Keratinocyte (primary cell): ENCODE data around the gene NR3C2.

Experiments used
- EZH2 ChIP-seq: IDR thresholded peaks from one replicate; pipeline ENCODE4 v1.6.1; 2012; ENCODE audit warnings: inconsistent platforms, mild to moderate bottlenecking, low read length, moderate library complexity
- TF ChIP-seq, protein P1 (sequence below), 3 experiments: IDR thresholded peaks in 1 of 3; conservative IDR thresholded peaks in 1 of 3; optimal IDR thresholded peaks in 1 of 3; 2 replicates in 2 of 3; 3 replicates in 1 of 3; pipeline versions ENCODE3 to v1.5.1; 2011; ENCODE audit warnings: low read length in 3 of 3, mild to moderate bottlenecking in 3 of 3, moderate library complexity in 2 of 3, control low read depth in 1 of 3, inconsistent platforms in 1 of 3; ENCODE audit not compliant: insufficient read depth in 2 of 3; ENCODE audit errors: extremely low read depth in 1 of 3

- TF ChIP-seq, protein P1, sequence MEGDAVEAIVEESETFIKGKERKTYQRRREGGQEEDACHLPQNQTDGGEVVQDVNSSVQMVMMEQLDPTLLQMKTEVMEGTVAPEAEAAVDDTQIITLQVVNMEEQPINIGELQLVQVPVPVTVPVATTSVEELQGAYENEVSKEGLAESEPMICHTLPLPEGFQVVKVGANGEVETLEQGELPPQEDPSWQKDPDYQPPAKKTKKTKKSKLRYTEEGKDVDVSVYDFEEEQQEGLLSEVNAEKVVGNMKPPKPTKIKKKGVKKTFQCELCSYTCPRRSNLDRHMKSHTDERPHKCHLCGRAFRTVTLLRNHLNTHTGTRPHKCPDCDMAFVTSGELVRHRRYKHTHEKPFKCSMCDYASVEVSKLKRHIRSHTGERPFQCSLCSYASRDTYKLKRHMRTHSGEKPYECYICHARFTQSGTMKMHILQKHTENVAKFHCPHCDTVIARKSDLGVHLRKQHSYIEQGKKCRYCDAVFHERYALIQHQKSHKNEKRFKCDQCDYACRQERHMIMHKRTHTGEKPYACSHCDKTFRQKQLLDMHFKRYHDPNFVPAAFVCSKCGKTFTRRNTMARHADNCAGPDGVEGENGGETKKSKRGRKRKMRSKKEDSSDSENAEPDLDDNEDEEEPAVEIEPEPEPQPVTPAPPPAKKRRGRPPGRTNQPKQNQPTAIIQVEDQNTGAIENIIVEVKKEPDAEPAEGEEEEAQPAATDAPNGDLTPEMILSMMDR (optimal IDR thresholded peaks at IDR 0.05 in 1 of 3, IDR thresholded peaks at IDR 0.05 in 1 of 3, conservative IDR thresholded peaks at IDR 0.05 in 1 of 3; ENCODE audit: extremely low read depth in 1 of 3, insufficient read depth in 2 of 3, low read length in 3 of 3), result no peak
- no peak for TF ChIP-seq EZH2
These were observed 112.5 kb downstream of the NR3C2 start for GRCh38 chr4:148329751-148330150.
